Fibroblast of lung (primary cell): ENCODE results near the gene PLEKHM2.

ENCODE experiments used
- CTCF ChIP-seq, 2 donors: IDR thresholded peaks in 1 of 2; conservative IDR thresholded peaks in 1 of 2; 1 replicate in 1 of 2; 2 replicates in 1 of 2; pipeline ENCODE4 v1.5.1; 2011 to 2012; ENCODE audit warnings: low read length in 2 of 2, control low read depth in 1 of 2, inconsistent platforms in 1 of 2, low read depth in 1 of 2, mild to moderate bottlenecking in 1 of 2
- EZH2 ChIP-seq: IDR thresholded peaks from 2 replicates; pipeline ENCODE4 v1.5.1; 2012; ENCODE audit warnings: low read length, control low read depth, mild to moderate bottlenecking; ENCODE audit errors: missing control alignments

GRCh38 chr1:15667362-15667761 lies 16.8 kb upstream of the PLEKHM2 start:
- TF ChIP-seq CTCF (conservative IDR thresholded peaks at IDR 0.05 in 1 of 2, IDR thresholded peaks at IDR 0.05 in 1 of 2; ENCODE audit: low read depth in 1 of 2, low read length in 2 of 2) (no peak), EZH2 (no peak)
